H1 (cell line): ENCODE data around the gene PLPPR3. TPM values are rescaled to one million over a fixed set of nuclear protein-coding genes. Genes with fewer than 3 reads are reported as not detected.
A peak's percentile ranks its signal among the peaks of the same experiment; 100 is the strongest.

Source experiments
- CTCF ChIA-PET: fragments of 300-600 bp; sonication (Branson Sonifier 250); formaldehyde crosslinking; loops from one replicate; lab custom pipeline; 2021; ENCODE audit not compliant: partially characterized antibody; lab: Charles Lee
- POLR2A ChIA-PET: fragments of 300-600 bp; sonication (Branson Sonifier 250); formaldehyde crosslinking; loops from one replicate; lab custom pipeline; 2021; ENCODE audit warnings: inconsistent platforms; ENCODE audit not compliant: partially characterized antibody; lab: Charles Lee
- DNase-seq, 2 experiments: peaks; one replicate each; pipeline versions ENCODE4 v3.0.0 to v3.0.0-alpha.2; 2010 to 2022; ENCODE audit warnings: low spot score in 2 of 2, low read depth in 1 of 2, mixed read lengths in 1 of 2
- FAIRE-seq: peaks from 2 replicates; lab custom pipeline; 2011; peaks lifted over from hg19 to GRCh38; lab: Jason Lieb, UNC
- H2AFZ ChIP-seq: 2 replicates; pipeline ENCODE4 v1.8.1; 2012; ENCODE audit warnings: low read length, inconsistent platforms
- H2AK5ac ChIP-seq: 2 replicates; pipeline ENCODE4 v1.6.1; 2013; ENCODE audit warnings: low read depth, low read length
- H2BK120ac ChIP-seq: replicated peaks from 2 replicates; pipeline ENCODE3; 2013; ENCODE audit warnings: low read depth, low read length, inconsistent platforms
- H2BK12ac ChIP-seq: 2 replicates; pipeline ENCODE4 v1.6.1; 2013; ENCODE audit warnings: low read depth, low read length
- H2BK15ac ChIP-seq: 2 replicates; pipeline ENCODE4 v1.6.1; 2013; ENCODE audit warnings: low read length
- H2BK20ac ChIP-seq: 2 replicates; pipeline ENCODE4 v1.6.1; 2013; ENCODE audit warnings: low read length
- H2BK5ac ChIP-seq: 2 replicates; pipeline ENCODE4 v1.6.1; 2013; ENCODE audit warnings: low read depth, low read length
- H3K14ac ChIP-seq: 2 replicates; pipeline ENCODE4 v1.6.1; 2013; ENCODE audit warnings: inconsistent platforms; ENCODE audit not compliant: insufficient read length
- H3K18ac ChIP-seq: 2 replicates; pipeline ENCODE4 v1.6.1; 2013; ENCODE audit warnings: low read length; ENCODE audit errors: extremely low read depth
- H3K23ac ChIP-seq: 2 replicates; pipeline ENCODE4 v1.6.1; 2013; ENCODE audit warnings: inconsistent platforms; ENCODE audit not compliant: insufficient read length
- H3K23me2 ChIP-seq: 2 replicates; pipeline ENCODE4 v1.6.1; 2013; ENCODE audit warnings: low read depth, low read length
- H3K27ac ChIP-seq: 2 replicates; pipeline ENCODE4 v1.6.1; 2011; ENCODE audit warnings: low read depth, low read length, inconsistent platforms
- H3K27me3 ChIP-seq, 4 experiments: replicated peaks in 1 of 4; 1 replicate in 1 of 4; 2 replicates in 3 of 4; pipeline versions ENCODE4 v1.6.1 to v1.8.1; 2011 to 2013; ENCODE audit warnings: low read length in 3 of 4, mild to moderate bottlenecking in 3 of 4, inconsistent platforms in 2 of 4, mixed read lengths in 2 of 4, moderate library complexity in 1 of 4; ENCODE audit not compliant: control insufficient read depth in 3 of 4, insufficient read depth in 3 of 4; ENCODE audit errors: extremely low read depth in 1 of 4
- H3K36me3 ChIP-seq, 4 experiments: 2 replicates each; pipeline versions ENCODE4 v1.6.1 to v1.8.1; 2011 to 2013; ENCODE audit warnings: mild to moderate bottlenecking in 4 of 4, low read length in 3 of 4, moderate library complexity in 2 of 4, control low read depth in 1 of 4, inconsistent platforms in 1 of 4; ENCODE audit not compliant: insufficient read depth in 4 of 4, control insufficient read depth in 2 of 4
- H3K4ac ChIP-seq: replicated peaks from 2 replicates; pipeline ENCODE3; 2013; ENCODE audit warnings: low read length, low read depth, mixed read lengths, inconsistent platforms; ENCODE audit not compliant: insufficient read length
- H3K4me1 ChIP-seq, 4 experiments: replicated peaks in 1 of 4; 1 replicate in 1 of 4; 2 replicates in 3 of 4; pipeline versions ENCODE4 v1.6.1 to v1.8.1; 2011 to 2013; ENCODE audit warnings: low read length in 3 of 4, inconsistent platforms in 2 of 4, mixed read lengths in 1 of 4; ENCODE audit not compliant: insufficient read depth in 4 of 4, control insufficient read depth in 3 of 4
- H3K4me2 ChIP-seq, 2 experiments: 2 replicates each; pipeline versions ENCODE4 v1.6.1 to v1.8.1; 2011 to 2013; ENCODE audit warnings: low read depth in 2 of 2, low read length in 2 of 2, control low read depth in 1 of 2, inconsistent platforms in 1 of 2, mild to moderate bottlenecking in 1 of 2; ENCODE audit not compliant: insufficient read depth in 1 of 2
- H3K4me3 ChIP-seq, 4 experiments: fragments of 200-600, 300-600 bp in 1 of 4; sonication (generic), shearing (Covaris generic), sonication (Bioruptor Twin) in 1 of 4; 2 replicates each; pipeline versions ENCODE4 v1.5.1 to v1.8.1; 2011 to 2016; ENCODE audit warnings: low read length in 4 of 4, low read depth in 3 of 4, control low read depth in 2 of 4, inconsistent platforms in 2 of 4, mild to moderate bottlenecking in 2 of 4, mixed read lengths in 1 of 4, moderate library complexity in 1 of 4; ENCODE audit not compliant: insufficient read depth in 2 of 4; ENCODE audit errors: extremely low read depth in 1 of 4
- H3K56ac ChIP-seq: replicated peaks from 2 replicates; pipeline ENCODE3; 2013; ENCODE audit warnings: low read depth, mild to moderate bottlenecking, mixed read lengths, low read length, inconsistent platforms; ENCODE audit not compliant: insufficient read length
- H3K79me1 ChIP-seq: 2 replicates; pipeline ENCODE4 v1.6.1; 2013; ENCODE audit warnings: low read depth, low read length, control low read depth
- H3K79me2 ChIP-seq, 2 experiments: 2 replicates each; pipeline versions ENCODE4 v1.6.1 to v1.8.1; 2012 to 2013; ENCODE audit warnings: low read length in 2 of 2, mild to moderate bottlenecking in 2 of 2, inconsistent platforms in 1 of 2; ENCODE audit not compliant: insufficient read depth in 2 of 2, control insufficient read depth in 1 of 2
- H3K9ac ChIP-seq, 4 experiments: replicated peaks in 1 of 4; 1 replicate in 1 of 4; 2 replicates in 3 of 4; pipeline versions ENCODE4 v1.6.1 to v1.8.1; 2011 to 2013; ENCODE audit warnings: low read depth in 3 of 4, low read length in 3 of 4, control low read depth in 2 of 4, mild to moderate bottlenecking in 2 of 4, moderate library complexity in 2 of 4, inconsistent platforms in 1 of 4; ENCODE audit errors: extremely low read depth in 1 of 4
- H3K9me3 ChIP-seq, 2 experiments: 2 replicates each; pipeline versions ENCODE4 v1.6.1 to v1.8.1; 2012 to 2013; ENCODE audit warnings: mild to moderate bottlenecking in 2 of 2, moderate library complexity in 2 of 2, control low read depth in 1 of 2, inconsistent platforms in 1 of 2, low read depth in 1 of 2, low read length in 1 of 2, mixed read lengths in 1 of 2; ENCODE audit not compliant: insufficient read depth in 2 of 2
- H4K20me1 ChIP-seq, 2 experiments: replicated peaks in 1 of 2; 2 replicates each; pipeline versions ENCODE3 to v1.8.1; 2011 to 2013; ENCODE audit warnings: inconsistent platforms in 2 of 2, low read length in 2 of 2, mild to moderate bottlenecking in 1 of 2; ENCODE audit not compliant: insufficient read depth in 2 of 2, control insufficient read depth in 1 of 2
- H4K5ac ChIP-seq: 2 replicates; pipeline ENCODE4 v1.6.1; 2013; ENCODE audit warnings: low read length, low read depth, mixed read lengths, inconsistent platforms; ENCODE audit not compliant: insufficient read length
- H4K8ac ChIP-seq: 2 replicates; pipeline ENCODE4 v1.8.0; 2013; ENCODE audit warnings: mild to moderate bottlenecking, moderate library complexity, low read length, inconsistent platforms; ENCODE audit not compliant: insufficient read depth; ENCODE audit errors: extremely low read depth
- H4K91ac ChIP-seq: replicated peaks from 2 replicates; pipeline ENCODE3; 2013; ENCODE audit warnings: low read length, mixed read lengths, inconsistent platforms; ENCODE audit not compliant: insufficient read length
- ATF3 ChIP-seq: IDR thresholded peaks from 2 replicates; pipeline ENCODE4 v1.6.1; 2011; ENCODE audit warnings: low read depth, mild to moderate bottlenecking, low read length; ENCODE audit not compliant: insufficient read depth
- CHD1 ChIP-seq: IDR thresholded peaks from 2 replicates; pipeline ENCODE4 v1.6.1; 2012; ENCODE audit warnings: low read depth, low read length, improper control_type of control experiment
- E2F6 ChIP-seq: IDR thresholded peaks from 2 replicates; pipeline ENCODE4 v1.6.1; 2012; ENCODE audit warnings: inconsistent platforms
- EGR1 ChIP-seq: IDR thresholded peaks from 2 replicates; pipeline ENCODE4 v1.6.1; 2011; ENCODE audit warnings: low read depth, low read length, borderline replicate concordance
- EP300 ChIP-seq, 2 experiments: IDR thresholded peaks; 1 replicate in 1 of 2; 2 replicates in 1 of 2; pipeline ENCODE4 v1.6.1; 2011 to 2012; ENCODE audit warnings: low read depth in 2 of 2, low read length in 2 of 2, mild to moderate bottlenecking in 2 of 2, borderline replicate concordance in 1 of 2, inconsistent platforms in 1 of 2, moderate library complexity in 1 of 2
- EZH2 ChIP-seq: fragments of 200-600 bp; sonication (generic); IDR thresholded peaks from 2 replicates; pipeline ENCODE4 v1.7.1; 2012; ENCODE audit warnings: low read depth, mild to moderate bottlenecking, moderate library complexity, low read length, inconsistent platforms; ENCODE audit not compliant: severe bottlenecking
- JUND ChIP-seq: IDR thresholded peaks from 2 replicates; pipeline ENCODE4 v1.6.1; 2011; ENCODE audit warnings: mild to moderate bottlenecking, improper control_type of control experiment, low read length
- KDM1A ChIP-seq: fragments of 200-600, 300-600 bp; sonication (generic); IDR thresholded peaks from 2 replicates; pipeline ENCODE4 v1.7.1; 2016; ENCODE audit warnings: mild to moderate bottlenecking, low read length, borderline replicate concordance
- KDM4A ChIP-seq: IDR thresholded peaks from one replicate; pipeline ENCODE4 v1.7.1; 2012; ENCODE audit warnings: low read depth, mild to moderate bottlenecking, moderate library complexity, low read length, inconsistent platforms; ENCODE audit not compliant: severe bottlenecking
- POLR2A ChIP-seq, 2 experiments: IDR thresholded peaks; 1 replicate in 1 of 2; 2 replicates in 1 of 2; pipeline ENCODE4 v1.6.1; 2011; ENCODE audit warnings: low read depth in 2 of 2, low read length in 2 of 2, mild to moderate bottlenecking in 2 of 2; ENCODE audit errors: control extremely low read depth in 1 of 2
- SRF ChIP-seq: IDR thresholded peaks from 2 replicates; pipeline ENCODE4 v1.6.1; 2011; ENCODE audit warnings: mild to moderate bottlenecking, low read depth, low read length, moderate library complexity
- WGBS, 2 experiments: shearing (Covaris generic) in 1 of 2; methylation state at CpG; one replicate each; pipeline versions ENCODE4 v1.1.6 to v1.1.7; 2013 to 2015; ENCODE audit warnings: low lambda C conversion rate in 2 of 2, mixed read lengths in 2 of 2, inconsistent platforms in 1 of 2, low coverage in 1 of 2, missing lambda C conversion rate in 1 of 2; ENCODE audit not compliant: insufficient replicate concordance in 2 of 2, insufficient coverage in 1 of 2, insufficient read length in 1 of 2; ENCODE audit errors: extremely low coverage in 1 of 2, missing lambda C conversion rate in 1 of 2; 5-methylcytosine and 5-hydroxymethylcytosine counted together
- polyA plus RNA-seq, 7 experiments: library from polyadenylated mRNA; depleted of rRNA in 3 of 7; stranded (reverse) in 5 of 7; unstranded in 2 of 7; fragments of >200 nt in 5 of 7; fragments of 200-250 nt in 2 of 7; gene quantifications; 1 replicate in 5 of 7; 2 replicates in 1 of 7; 4 replicates in 1 of 7; pipeline versions ENCODE4 v1.2.1 to v1.2.3, GENCODE V29; 2011 to 2013; ENCODE audit warnings: missing spikeins in 2 of 7, mixed read lengths in 2 of 7
- total RNA-seq: library from RNA; stranded (reverse); fragmentation: NEBNext Ultra II Directional; extraction: Animal tissue kit (Norgen Biotek cat#: 25700); gene quantifications from 2 replicates; pipeline ENCODE4 v1.2.1, GENCODE V29; 2021

PLPPR3 gene
- total and polyA plus RNA-seq, 2 of the 8 experiments (the other 6 are each of a cell fraction or from before 2014, with no cell fraction given), result 71.7 to 76.4 TPM

GRCh38 chr19:834216-834615 lies 12.5 kb upstream of the PLPPR3 start:
- H2BK20ac ChIP-seq, result no peak overlapping the region
- H2AFZ ChIP-seq, result no peak overlapping the region
- H4K91ac ChIP-seq, result no peak overlapping the region
- no peak overlapping the region for H3K14ac ChIP-seq
- no peak overlapping the region for H2BK5ac ChIP-seq
- no peaks in the 10 kb centered on the region for H3K4me1 ChIP-seq
- no peak overlapping the region for H4K5ac ChIP-seq
- no peak for DNase-seq
- H2AK5ac ChIP-seq, result no peak overlapping the region
- no peaks in the 10 kb centered on the region for H3K36me3 ChIP-seq
- H3K27me3 ChIP-seq, result no peaks in the 10 kb centered on the region
- no peaks in the 10 kb centered on the region for H3K23me2 ChIP-seq
- no peaks in the 10 kb centered on the region for H3K79me1 ChIP-seq
- ChIA-PET CTCF (no interaction called here), POLR2A (interaction anchor here (0.6 kb wide), 1 partner anchor 33 kb away, joined by 5 read pairs; no protein-coding TSS in a partner anchor)
- no peaks in the 10 kb centered on the region for H4K20me1 ChIP-seq
- no peak overlapping the region for H3K4me3 ChIP-seq
- no peak overlapping the region for H2BK120ac ChIP-seq
- no peaks in the 10 kb centered on the region for H3K9me3 ChIP-seq
- no peak overlapping the region for H3K56ac ChIP-seq
- no peak for FAIRE-seq
- no peak overlapping the region for H3K27ac ChIP-seq
- H3K23ac ChIP-seq, result no peak overlapping the region
- H3K4ac ChIP-seq, result no peak overlapping the region
- H4K8ac ChIP-seq, result no peak overlapping the region; the same call in 1 of the 2 replicates
- H3K18ac ChIP-seq, result no peak overlapping the region
- WGBS, 2 experiments, result 93% methylated on average over 21 of the region's 24 CpGs; no CpG with 5 or more reads in 1 of the 2 experiments
- H2BK12ac ChIP-seq, result 0 out of 2 replicates have a peak overlapping the region, but pooled peaks have one; percentile 4
- H2BK15ac ChIP-seq, result 0 out of 2 replicates have a peak overlapping the region, but pooled peaks have one; percentile 25
- no peaks in the 10 kb centered on the region for H3K79me2 ChIP-seq
- no peak overlapping the region for H3K4me2 ChIP-seq
- no peak overlapping the region for H3K9ac ChIP-seq
- TF ChIP-seq JUND (no peak), EP300 (IDR thresholded peaks at IDR 0.05; ENCODE audit: borderline replicate concordance in 1 of 2, low read depth in 2 of 2, low read length in 2 of 2) (no peak), POLR2A (IDR thresholded peaks at IDR 0.05; ENCODE audit: control extremely low read depth in 1 of 2, low read depth in 2 of 2, low read length in 2 of 2) (no peak), SRF (no peak), CHD1 (no peak), E2F6 (no peak), KDM4A (no peak), EZH2 (no peak), EGR1 (no peak), ATF3 (no peak), KDM1A (no peak)
